Ishikawa (cell line): ENCODE measurements around the gene TMEM205.
A peak's percentile ranks its signal among the peaks of the same experiment; 100 is the strongest.

Experiments
- CEBPB ChIP-seq: IDR thresholded peaks from 2 replicates; pipeline ENCODE4 v1.6.1; 2012
- CREB1 ChIP-seq: IDR thresholded peaks from 2 replicates; pipeline ENCODE4 v1.6.1; 2012; ENCODE audit warnings: low read depth
- EGR1 ChIP-seq: IDR thresholded peaks from 2 replicates; pipeline ENCODE4 v1.6.1; 2012
- EP300 ChIP-seq: IDR thresholded peaks from 2 replicates; pipeline ENCODE4 v1.6.1; 2012; ENCODE audit warnings: borderline replicate concordance
- FOXM1 ChIP-seq: IDR thresholded peaks from 2 replicates; pipeline ENCODE4 v1.6.1; 2012; ENCODE audit warnings: low read depth, borderline replicate concordance
- NFIC ChIP-seq: IDR thresholded peaks from 2 replicates; pipeline ENCODE4 v1.6.1; 2012
- RAD21 ChIP-seq: IDR thresholded peaks from 2 replicates; pipeline ENCODE4 v1.6.1; 2012; ENCODE audit warnings: low read depth
- TAF1 ChIP-seq: IDR thresholded peaks from 2 replicates; pipeline ENCODE4 v1.6.1; 2012; ENCODE audit warnings: low read depth, mild to moderate bottlenecking
- TCF12 ChIP-seq: IDR thresholded peaks from 2 replicates; pipeline ENCODE4 v1.6.1; 2012; ENCODE audit warnings: low read depth
- TEAD4 ChIP-seq: IDR thresholded peaks from 2 replicates; pipeline ENCODE4 v1.6.1; 2012
- YY1 ChIP-seq: IDR thresholded peaks from 2 replicates; pipeline ENCODE4 v1.6.1; 2012; ENCODE audit warnings: low read depth
- ZBTB7A ChIP-seq: IDR thresholded peaks from 2 replicates; pipeline ENCODE4 v1.6.1; 2012; ENCODE audit warnings: low read depth
- TF ChIP-seq, protein P1 (sequence below): IDR thresholded peaks from 2 replicates; pipeline ENCODE4 v1.6.1; 2012
- TF ChIP-seq, protein P2 (sequence below): IDR thresholded peaks from 2 replicates; pipeline ENCODE4 v1.6.1; 2012; ENCODE audit warnings: low read depth, mild to moderate bottlenecking
- TF ChIP-seq, protein P3 (sequence below): IDR thresholded peaks from 2 replicates; pipeline ENCODE4 v1.6.1; 2012

TMEM205 gene

DNA sequence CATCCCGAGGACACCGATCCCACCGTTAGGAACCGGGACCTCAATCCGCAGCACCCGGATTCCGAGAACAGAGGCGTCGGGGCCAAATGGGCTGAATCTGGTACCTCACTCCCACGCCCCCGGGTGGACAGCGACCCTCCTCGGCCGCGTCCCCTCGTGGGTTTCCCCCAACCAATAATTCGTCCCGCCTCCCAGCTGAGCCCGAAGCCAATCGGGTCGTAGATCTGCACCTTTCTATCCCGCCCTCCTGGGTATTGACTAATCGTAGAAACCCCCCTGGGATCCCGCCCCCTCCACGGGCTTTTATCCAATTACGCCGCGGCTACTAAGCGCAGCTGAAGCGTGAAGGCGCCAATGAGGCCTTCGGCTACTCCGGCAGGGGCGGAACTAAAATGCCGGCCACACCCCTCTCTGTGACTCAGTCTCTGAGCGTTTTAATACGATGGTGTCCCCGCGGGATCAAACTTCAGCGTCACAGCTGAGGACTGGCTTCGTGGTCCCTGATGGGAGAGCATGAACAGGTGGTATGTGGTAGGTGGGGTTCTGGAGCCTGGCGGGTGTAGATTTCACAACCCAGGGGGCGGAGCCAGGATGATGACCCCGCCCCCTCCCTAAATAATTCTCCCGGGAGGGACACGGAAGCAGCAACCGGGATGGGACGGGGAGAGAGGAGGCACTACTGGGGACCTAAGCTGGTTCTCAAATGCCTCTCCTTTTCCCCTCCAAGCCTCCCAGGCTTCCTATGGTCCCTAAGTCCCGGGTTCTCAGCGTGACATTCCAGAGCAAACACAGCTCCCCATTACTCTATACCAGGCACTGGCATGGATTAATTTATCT, at the start of gene TMEM205, which contains the start of gene CCDC159:
TSS of gene TMEM205 (minus strand) at position 165 of the 837 bp plus-strand sequence. CDS start 649 bp downstream, outside the sequence.
TSS of gene CCDC159 (plus strand) at position 416 of the 837 bp plus-strand sequence. CDS start at position 504, 88 bp downstream.
- peak; percentile 9; the same call in 1 of the 2 replicates for TF ChIP-seq NFIC
- peak; percentile 48; the same call in 1 of the 2 replicates for TF ChIP-seq YY1
- TF ChIP-seq, protein P1, sequence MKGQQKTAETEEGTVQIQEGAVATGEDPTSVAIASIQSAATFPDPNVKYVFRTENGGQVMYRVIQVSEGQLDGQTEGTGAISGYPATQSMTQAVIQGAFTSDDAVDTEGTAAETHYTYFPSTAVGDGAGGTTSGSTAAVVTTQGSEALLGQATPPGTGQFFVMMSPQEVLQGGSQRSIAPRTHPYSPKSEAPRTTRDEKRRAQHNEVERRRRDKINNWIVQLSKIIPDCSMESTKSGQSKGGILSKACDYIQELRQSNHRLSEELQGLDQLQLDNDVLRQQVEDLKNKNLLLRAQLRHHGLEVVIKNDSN, result peak; percentile 64
- TF ChIP-seq TAF1, result no peak; the same call in none of the 2 replicates
- peak; percentile 70 for TF ChIP-seq CREB1
- peak; percentile 75 for TF ChIP-seq TCF12
- TF ChIP-seq TEAD4, result peak; percentile 67
- TF ChIP-seq CEBPB, result peak; percentile 97
- TF ChIP-seq EGR1, result no peak
- TF ChIP-seq, protein P2, sequence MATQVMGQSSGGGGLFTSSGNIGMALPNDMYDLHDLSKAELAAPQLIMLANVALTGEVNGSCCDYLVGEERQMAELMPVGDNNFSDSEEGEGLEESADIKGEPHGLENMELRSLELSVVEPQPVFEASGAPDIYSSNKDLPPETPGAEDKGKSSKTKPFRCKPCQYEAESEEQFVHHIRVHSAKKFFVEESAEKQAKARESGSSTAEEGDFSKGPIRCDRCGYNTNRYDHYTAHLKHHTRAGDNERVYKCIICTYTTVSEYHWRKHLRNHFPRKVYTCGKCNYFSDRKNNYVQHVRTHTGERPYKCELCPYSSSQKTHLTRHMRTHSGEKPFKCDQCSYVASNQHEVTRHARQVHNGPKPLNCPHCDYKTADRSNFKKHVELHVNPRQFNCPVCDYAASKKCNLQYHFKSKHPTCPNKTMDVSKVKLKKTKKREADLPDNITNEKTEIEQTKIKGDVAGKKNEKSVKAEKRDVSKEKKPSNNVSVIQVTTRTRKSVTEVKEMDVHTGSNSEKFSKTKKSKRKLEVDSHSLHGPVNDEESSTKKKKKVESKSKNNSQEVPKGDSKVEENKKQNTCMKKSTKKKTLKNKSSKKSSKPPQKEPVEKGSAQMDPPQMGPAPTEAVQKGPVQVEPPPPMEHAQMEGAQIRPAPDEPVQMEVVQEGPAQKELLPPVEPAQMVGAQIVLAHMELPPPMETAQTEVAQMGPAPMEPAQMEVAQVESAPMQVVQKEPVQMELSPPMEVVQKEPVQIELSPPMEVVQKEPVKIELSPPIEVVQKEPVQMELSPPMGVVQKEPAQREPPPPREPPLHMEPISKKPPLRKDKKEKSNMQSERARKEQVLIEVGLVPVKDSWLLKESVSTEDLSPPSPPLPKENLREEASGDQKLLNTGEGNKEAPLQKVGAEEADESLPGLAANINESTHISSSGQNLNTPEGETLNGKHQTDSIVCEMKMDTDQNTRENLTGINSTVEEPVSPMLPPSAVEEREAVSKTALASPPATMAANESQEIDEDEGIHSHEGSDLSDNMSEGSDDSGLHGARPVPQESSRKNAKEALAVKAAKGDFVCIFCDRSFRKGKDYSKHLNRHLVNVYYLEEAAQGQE, result 0 out of 2 replicates have a peak, but pooled peaks have one; percentile 17
- TF ChIP-seq ZBTB7A, result peak; percentile 98
- TF ChIP-seq, protein P3, sequence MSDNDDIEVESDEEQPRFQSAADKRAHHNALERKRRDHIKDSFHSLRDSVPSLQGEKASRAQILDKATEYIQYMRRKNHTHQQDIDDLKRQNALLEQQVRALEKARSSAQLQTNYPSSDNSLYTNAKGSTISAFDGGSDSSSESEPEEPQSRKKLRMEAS, result peak; percentile 95
- TF ChIP-seq RAD21, result peak; percentile 30; the same call in 1 of the 2 replicates
- 0 out of 2 replicates have a peak, but pooled peaks have one; percentile 37 for TF ChIP-seq EP300
- TF ChIP-seq FOXM1, result no peak

DNA sequence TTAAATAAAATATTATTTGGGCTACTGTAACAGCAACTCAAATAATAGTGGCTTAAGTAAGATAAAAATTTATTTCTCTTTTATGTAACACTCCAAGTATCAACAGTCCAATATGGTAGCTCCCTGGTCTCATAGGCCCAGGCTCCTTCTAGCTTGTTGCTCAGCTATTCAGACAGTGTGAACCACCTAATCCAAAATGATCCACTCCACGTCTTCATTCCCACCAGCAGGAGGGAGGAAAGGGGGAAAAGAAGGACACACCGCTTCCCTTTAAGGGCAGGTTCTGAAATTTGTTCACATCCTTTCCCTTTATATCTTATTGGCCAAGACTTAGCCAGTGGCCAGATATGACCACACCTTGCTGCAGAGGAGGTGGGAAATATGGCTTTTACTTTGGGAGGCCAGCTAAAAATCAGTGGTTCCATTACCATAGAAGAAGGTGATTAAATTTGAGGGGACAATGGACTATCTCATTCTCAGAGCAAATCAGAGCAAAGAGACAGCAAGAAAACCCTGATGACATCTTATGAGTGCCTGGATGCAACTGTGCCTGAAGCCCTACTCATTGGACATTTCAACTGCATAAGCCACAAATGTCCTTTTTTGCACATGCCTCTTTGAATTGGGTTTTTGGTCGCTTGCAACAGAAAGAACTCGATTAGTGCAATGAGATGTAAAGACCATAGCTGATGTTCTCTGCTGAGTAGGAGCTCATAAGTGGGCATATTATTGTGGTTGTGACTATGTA, 45.0 kb upstream of the TMEM205 start:
- TF ChIP-seq FOXM1, result no peak
- TF ChIP-seq, protein P1, result no peak
- TF ChIP-seq TAF1, result no peak
- no peak for TF ChIP-seq CEBPB
- no peak for TF ChIP-seq TEAD4
- TF ChIP-seq, protein P3, result no peak
- TF ChIP-seq, protein P2, result no peak
- TF ChIP-seq NFIC, result no peak
- TF ChIP-seq CREB1, result no peak
- TF ChIP-seq TCF12, result no peak
- TF ChIP-seq EP300, result no peak
- TF ChIP-seq YY1, result no peak
- no peak for TF ChIP-seq RAD21
- TF ChIP-seq ZBTB7A, result no peak
- no peak for TF ChIP-seq EGR1

DNA sequence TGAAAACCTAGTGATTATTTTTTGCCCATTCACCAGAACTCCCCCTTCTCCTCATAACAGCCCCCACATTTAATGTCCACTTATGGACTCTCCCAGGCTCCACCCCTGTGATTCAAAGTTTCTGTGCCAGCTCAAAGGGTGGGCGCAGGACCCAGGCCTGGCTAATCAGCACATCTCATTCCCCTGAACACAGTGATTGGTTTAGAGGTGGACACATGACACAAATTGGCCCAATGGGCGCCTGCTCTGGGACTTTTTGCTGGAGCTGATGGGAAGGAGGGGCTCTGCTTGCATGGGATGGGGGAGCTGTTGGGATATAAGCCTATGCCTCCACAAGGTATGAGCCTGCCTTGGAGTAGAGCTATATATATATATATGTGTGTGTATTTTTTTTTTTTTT, 44.3 kb upstream of the TMEM205 start:
- TF ChIP-seq FOXM1, result no peak
- TF ChIP-seq, protein P1, result peak; percentile 43; the same call in 1 of the 2 replicates

DNA sequence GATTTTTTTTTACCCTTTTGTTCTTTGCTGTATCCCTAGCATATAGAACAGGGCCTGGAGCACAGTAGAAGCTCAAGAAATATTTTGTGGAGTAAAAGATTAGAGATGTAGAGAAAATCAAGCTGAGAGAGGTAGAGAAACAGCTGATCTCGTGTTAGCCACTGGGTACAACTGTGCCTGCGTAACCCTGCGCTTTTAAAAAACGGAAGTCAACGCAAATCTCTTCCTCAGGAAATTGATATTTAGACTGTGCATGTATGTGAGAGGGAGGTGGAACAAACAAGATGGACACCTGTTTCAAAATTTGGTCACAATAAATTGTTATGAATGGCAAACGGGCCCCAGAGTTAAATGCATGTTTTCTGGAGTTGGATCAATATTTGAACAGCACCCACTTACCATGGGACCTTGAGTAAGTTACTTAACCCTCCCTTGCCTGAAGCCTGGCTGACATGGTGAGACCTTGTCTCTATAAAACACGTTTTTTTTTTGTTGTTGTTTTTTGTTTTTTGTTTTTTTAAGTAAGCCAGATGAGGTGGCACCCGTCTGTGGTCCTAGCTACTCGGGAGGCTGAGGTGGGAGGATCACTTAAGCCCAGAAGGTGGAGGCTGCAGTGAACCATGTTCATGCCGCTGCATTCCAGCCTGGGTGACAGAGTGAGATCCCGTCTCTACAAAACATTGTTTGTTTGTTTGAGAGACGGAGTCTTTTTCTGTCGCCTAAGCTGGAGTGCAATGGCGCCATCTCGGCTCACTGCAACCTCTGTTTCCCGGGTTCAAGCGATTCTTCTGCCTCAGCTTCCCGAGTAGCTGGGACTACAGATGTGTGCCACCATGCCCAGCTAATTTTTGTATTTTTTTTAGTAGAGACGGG, 41.3 kb upstream of the TMEM205 start:
- TF ChIP-seq, protein P2, result no peak
- no peak for TF ChIP-seq TAF1
- no peak for TF ChIP-seq EGR1
- no peak for TF ChIP-seq RAD21
- TF ChIP-seq, protein P1, result no peak
- TF ChIP-seq CEBPB, result no peak
- TF ChIP-seq ZBTB7A, result no peak
